ENCODE data around the gene SAP30BP.
"Not testable (repeated sequence)": the region's sequence is repeated elsewhere in the genome, so short reads cannot be mapped to it uniquely, and the experiment has no call there.

The SAP30BP gene

GRCh38 chr17:75633486-75634375, 33.4 kb upstream of the SAP30BP start:
- peak; percentile 7 to 19 for DNase-seq (ENCODE audit: low read depth in 2 of 2)

- no peak for DNase-seq (ENCODE audit: low read depth in 2 of 2)
Measured at GRCh38 chr17:75634376-75634740, 32.8 kb upstream of the SAP30BP start.

GRCh38 chr17:75634754-75635609, 32.2 kb upstream of the SAP30BP start:
- DNase-seq (ENCODE audit: low read depth in 2 of 2) = no peak

GRCh38 chr17:75635610-75636202, 31.4 kb upstream of the SAP30BP start:
- DNase-seq (ENCODE audit: low read depth in 2 of 2) = no peak

DNA sequence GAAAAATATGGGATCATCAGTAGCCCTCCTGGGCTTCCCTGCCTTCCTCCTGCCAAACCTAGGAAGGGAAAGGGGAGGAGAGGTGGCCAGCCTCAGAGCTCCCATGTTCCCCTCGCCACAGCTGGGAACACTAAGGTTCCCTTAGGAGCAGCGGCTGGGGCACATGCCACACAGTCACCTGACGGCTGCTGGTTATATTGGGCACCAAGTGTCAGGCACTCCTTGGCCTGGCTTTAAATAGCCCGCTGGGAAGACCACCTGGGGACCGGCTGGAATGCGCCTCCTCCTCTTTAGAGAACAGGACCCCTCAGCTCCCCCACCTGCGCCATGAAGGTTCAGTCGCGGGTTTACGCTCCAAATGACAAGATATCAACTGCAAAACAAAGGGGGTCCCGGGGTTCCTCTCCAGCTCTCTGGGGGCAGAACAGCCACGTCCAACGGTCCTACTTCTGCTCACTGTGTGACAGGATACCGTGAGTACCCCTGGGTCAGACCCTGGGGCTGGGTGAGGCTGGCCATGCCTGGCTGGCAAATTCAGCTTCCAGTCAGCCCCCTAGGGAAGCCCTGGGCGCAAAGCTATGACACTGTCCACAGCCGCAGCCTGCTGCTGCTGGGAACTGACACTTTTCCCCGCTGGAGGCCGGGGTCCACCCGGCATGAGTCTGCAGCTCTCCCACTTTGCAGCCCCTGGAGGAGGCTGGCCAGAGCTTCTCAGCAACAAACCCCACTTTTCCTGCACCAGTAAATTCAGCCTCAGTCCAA, 30.6 kb upstream of the SAP30BP start:
- no peak for DNase-seq (ENCODE audit: low read depth in 2 of 2)

DNA sequence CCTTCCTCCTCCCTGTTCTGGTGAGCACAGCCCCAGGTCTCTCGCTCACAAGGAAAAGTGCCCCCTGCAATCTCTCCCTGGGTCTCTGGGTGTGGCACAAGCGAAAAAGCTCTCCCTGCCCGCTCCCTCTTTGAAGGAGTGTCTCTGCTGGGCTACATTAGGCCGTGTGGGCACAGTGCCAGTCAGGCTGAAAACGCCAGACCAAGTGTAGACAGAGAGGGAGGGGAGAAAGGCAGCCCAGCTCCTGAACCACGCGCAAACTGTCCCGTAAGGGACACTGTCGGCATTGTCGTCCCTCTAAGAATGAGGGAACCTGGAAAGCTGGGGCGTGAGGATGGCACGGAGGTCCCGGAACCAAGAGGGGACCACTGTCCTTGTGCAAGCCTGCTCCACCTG, 30.0 kb upstream of the SAP30BP start:
- no peak for DNase-seq (ENCODE audit: low read depth in 2 of 2)

- DNase-seq (ENCODE audit: low read depth in 2 of 2) = no peak
Measured at GRCh38 chr17:75637551-75637950, 29.6 kb upstream of the SAP30BP start.

DNA sequence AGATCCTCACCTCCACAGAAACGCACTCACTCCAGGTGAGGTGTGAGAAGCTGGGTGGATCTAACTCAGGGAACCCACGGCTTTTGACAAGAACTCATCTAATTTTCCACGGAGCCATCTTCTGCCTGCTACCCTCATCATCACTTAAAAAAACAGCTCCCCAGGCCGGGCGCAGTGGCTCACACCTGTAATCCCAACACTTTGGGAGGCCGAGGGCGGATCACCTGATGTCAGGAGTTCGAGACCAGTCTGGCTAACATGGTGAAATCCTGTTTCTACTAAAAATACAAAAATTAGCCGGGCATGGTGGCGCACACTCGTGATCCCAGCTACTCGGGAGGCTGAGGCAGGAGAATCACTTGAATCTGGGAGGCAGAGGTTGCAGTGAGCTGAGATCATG, 29.1 kb upstream of the SAP30BP start:
- not testable (repeated sequence) for DNase-seq (ENCODE audit: low read depth in 2 of 2)

GRCh38 chr17:75638893-75639292, 28.2 kb upstream of the SAP30BP start:
- DNase-seq (ENCODE audit: low read depth in 2 of 2) = no peak

- no peak for DNase-seq (ENCODE audit: low read depth in 2 of 2)
Measured at GRCh38 chr17:75639327-75639726, 27.8 kb upstream of the SAP30BP start.

DNA sequence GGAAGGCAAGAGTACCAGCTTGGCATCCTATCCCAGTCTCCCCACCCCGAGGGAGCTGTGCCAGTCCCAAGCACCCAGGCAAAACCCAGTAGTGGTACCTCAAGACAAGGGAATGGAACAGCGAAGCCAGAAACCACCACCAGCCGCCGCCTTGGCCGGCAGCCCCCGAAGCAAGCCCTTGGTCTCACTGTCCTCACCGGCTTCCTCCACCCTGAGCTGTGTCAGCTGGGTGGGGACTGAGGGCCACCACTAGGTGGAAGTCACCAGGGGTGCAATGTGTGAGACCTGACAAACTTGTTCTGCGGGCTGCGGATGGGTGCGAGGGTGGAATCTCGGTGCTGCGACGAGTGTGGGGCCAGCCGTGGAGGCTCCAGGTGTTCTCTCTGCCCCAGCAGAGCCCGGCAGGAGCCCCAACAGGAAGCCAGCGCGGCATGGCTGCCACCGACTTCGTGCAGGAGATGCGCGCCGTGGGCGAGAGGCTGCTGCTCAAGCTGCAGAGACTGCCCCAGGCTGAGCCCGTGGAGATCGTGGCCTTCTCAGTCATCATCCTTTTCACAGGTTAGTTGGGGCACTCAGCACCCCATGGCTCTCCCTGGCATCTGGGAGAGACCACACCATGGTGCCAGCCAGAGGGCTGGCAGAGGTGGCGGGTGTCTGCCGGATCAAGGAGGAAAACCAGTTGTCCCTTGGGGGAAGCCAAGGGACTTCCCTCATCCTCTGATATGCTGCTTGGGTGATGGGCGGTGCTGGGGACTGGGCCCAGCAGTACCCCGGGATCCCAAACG, 27.2 kb upstream of the SAP30BP start:
- DNase-seq (ENCODE audit: low read depth in 2 of 2) = no peak

DNA sequence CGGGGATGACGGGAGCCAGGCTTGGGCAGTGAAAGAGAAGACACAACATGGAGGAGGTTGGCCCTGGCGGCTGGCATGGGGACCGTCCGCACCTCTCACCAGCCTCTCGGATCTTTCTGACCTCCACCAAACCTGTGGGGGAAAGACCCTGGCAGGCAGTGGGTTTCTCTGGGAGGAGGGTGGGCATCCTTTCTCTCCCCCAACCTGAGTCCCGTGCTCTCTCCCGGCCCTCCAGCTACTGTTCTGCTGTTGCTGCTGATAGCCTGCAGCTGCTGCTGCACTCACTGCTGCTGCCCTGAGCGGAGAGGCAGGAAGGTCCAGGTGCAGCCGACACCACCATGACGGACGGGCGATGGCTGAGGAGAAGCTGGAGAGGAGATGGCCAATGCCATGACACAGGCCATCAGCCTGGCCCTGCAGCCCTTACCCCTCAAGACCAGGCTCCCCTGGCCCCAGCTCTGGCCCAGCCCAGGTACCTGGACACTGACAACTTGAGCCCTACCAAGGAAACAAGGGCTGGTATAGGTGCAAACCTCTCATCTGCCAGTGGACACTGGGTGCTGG, 26.5 kb upstream of the SAP30BP start:
- DNase-seq (ENCODE audit: low read depth in 2 of 2) = no peak

DNA sequence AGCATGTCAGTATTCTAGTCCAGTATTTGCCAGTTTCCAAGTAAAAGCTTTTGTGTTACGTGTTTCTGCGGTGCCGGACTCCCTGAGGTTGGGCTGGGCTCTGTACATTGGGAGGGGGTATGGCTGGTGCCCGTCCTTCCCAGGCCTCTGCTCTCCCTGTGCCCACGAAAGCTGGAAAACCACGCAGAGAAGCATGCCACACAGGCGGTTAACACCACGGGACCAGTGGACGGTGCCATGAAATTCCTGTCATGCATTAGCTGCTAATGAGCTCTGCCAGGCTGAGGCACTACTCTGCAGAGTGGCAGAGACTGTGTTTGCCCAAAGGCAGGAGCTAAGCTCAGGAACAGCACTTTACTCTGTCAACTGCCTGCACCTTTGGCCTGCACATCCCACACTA, 25.8 kb upstream of the SAP30BP start:
- no peak for DNase-seq (ENCODE audit: low read depth in 2 of 2)

GRCh38 chr17:75642182-75642783, 24.9 kb upstream of the SAP30BP start:
- no peak for DNase-seq (ENCODE audit: low read depth in 2 of 2)

DNA sequence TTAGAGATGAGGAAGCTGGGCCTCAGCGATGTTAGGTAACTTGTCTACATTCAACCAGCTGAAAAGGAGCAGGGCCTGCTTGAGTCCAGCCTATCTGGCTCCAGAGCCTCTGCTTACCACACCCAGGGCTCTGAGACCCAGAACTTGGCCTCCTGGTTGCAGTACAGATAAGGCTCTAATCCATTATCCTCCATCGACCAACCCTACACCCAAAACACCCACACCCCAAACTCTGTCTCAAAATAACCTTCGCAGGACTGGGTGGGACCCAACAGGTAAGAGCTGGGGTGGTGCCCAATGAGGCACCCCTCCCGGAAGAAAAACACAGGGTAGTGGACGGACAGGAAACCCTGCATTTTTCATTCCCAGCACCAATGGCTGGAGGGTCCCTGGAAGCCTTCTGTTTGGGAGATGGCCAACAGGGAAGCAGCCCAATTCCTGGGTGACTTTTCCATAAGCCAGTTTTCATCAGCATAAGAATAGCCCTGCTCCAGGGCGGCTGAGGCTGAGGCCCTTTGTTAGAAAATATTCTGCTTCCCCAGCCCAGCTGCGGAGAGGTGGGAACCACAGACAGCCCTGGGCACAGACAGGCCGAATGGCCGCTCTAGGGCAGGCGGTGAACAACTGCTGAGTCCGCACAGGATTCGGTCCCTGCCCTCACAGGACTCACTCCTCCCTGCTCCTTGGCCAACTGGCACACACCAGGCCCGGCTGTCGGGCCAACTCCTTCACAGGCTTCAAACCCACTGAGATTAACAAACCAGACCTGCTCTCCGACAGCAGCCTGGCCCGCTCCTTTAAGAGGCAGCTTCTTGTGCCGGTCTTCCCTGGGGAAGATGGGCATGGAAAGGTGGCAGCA, 24.1 kb upstream of the SAP30BP start:
- no peak for DNase-seq (ENCODE audit: low read depth in 2 of 2)

DNA sequence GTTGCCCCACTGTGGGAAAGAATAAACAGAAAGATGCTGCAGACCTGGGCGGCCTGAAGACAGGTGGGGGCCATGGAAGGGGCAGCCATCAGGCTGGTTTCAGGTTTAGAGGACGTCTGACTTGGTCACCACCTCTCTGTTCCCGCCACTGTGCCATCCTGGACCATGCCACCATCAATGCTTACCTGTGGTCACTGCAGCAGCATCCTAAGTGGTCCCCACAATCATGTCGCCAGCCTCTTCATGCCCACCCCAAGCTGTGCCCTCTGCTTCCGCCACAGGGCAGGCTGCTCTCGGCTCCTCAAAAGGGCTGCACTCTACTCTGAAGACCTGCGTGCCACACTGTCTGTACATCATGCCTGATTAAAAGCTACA, 23.5 kb upstream of the SAP30BP start:
- no peak for DNase-seq (ENCODE audit: low read depth in 2 of 2)

DNA sequence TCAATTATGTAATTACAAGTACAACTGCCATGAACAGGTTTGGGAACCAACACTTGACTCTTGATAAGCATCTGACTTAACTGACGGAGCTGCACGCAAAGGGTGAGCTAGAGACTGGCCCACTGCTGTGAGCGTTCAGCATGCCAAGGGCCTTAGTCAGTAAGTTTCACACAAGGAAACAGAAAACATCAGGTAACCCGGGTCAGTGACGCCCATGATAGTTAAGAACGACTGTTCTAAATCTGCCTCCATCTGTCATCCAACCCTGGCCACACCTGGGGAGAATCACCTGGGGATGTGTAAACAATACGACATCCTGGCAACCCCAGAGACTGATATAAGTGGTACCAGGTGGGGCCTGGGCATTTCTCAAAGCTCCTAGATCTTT, 21.6 kb upstream of the SAP30BP start:
- no peak for DNase-seq (ENCODE audit: low read depth in 2 of 2)

- DNase-seq (ENCODE audit: low read depth in 2 of 2) = no peak
Measured at GRCh38 chr17:75645889-75646637, 21.1 kb upstream of the SAP30BP start.

GRCh38 chr17:75646638-75646992, 20.5 kb upstream of the SAP30BP start:
- no peak for DNase-seq (ENCODE audit: low read depth in 2 of 2)
